Progenitor cell of endocrine pancreas (in vitro differentiated cells): ENCODE data around the gene MMP17. TPM values are rescaled to one million over a fixed set of nuclear protein-coding genes. Genes with fewer than 3 reads are reported as not detected.
"Not testable (repeated sequence)": the region's sequence is repeated elsewhere in the genome, so short reads cannot be mapped to it uniquely, and the experiment has no call there.

Experiments used
- DNase-seq: peaks from one replicate; pipeline ENCODE4 v3.0.0; 2021; ENCODE audit warnings: low spot score; ENCODE audit not compliant: unreplicated experiment
- H3K27ac Mint-ChIP-seq: 2 replicates; pipeline ENCODE4 v1.8.0; 2021; ENCODE audit warnings: mild to moderate bottlenecking, moderate library complexity, mixed read lengths
- H3K27me3 Mint-ChIP-seq: 2 replicates; pipeline ENCODE4 v1.8.0; 2021; ENCODE audit warnings: mixed read lengths
- H3K36me3 Mint-ChIP-seq: 2 replicates; pipeline ENCODE4 v1.8.0; 2022; ENCODE audit warnings: mixed read lengths; ENCODE audit not compliant: insufficient read depth
- H3K4me1 Mint-ChIP-seq: 2 replicates; pipeline ENCODE4 v1.8.0; 2021; ENCODE audit warnings: low read depth, mixed read lengths
- H3K4me3 Mint-ChIP-seq: 2 replicates; pipeline ENCODE4 v1.8.0; 2021; ENCODE audit warnings: low read depth, mild to moderate bottlenecking, moderate library complexity, mixed read lengths
- H3K9me3 Mint-ChIP-seq: 2 replicates; pipeline ENCODE4 v1.8.0; 2021; ENCODE audit warnings: low read depth, mixed read lengths
- CTCF ChIP-seq: fragments of 200-600 bp; sonication (generic); IDR thresholded peaks from one replicate; pipeline ENCODE4 v1.5.0; 2021; ENCODE audit warnings: antibody characterized with exemption, mild to moderate bottlenecking; ENCODE audit not compliant: unreplicated experiment
- total RNA-seq: library from RNA; stranded (reverse); gene quantifications from 2 replicates; pipeline ENCODE4 v1.2.1, GENCODE V29; 2021

MMP17 gene
- total RNA-seq, 1 donor from 2014 or later, result 0.48 TPM

DNA sequence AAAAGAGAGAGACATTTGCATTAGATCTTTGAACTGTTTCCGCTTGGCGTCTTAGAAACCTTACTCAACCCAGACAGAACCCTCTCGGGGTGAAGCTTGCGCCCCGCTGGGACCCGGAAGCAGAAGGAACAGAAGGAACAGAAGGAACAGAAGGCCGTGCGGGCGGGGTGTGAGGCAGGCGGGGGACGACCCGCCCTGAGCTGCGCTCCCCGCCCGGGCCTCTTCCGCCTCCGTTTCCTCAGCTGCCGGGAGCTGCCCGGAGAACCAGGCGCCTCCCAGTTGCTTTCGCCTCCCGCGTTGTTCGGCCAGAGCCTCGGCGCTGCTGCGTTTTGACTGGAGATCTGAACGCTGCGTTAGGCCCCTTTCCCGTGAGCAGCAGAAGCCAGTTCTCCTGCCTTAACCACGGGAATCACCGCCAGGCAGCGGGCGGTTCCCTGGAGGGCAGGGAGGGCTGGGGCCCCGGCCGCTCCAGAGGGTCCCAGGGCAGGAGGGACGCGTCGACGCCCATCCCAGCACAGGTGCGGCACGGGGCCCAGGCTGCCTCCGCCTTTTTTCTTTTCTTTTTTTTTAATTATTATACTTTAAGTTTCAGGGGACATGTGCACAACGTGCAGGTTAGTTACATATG lies 19.3 kb upstream of the MMP17 start:
- Mint-ChIP-seq H3K36me3 (no peaks in the 10 kb centered on the region), H3K4me1 (no peaks in the 10 kb centered on the region), H3K9me3 (peaks cover 9% of the 10 kb centered on the region), H3K27ac (no peak overlapping the region), H3K4me3 (no peak overlapping the region), H3K27me3 (no peaks in the 10 kb centered on the region)
- no peak for TF ChIP-seq CTCF
- DNase-seq, result no peak

DNA sequence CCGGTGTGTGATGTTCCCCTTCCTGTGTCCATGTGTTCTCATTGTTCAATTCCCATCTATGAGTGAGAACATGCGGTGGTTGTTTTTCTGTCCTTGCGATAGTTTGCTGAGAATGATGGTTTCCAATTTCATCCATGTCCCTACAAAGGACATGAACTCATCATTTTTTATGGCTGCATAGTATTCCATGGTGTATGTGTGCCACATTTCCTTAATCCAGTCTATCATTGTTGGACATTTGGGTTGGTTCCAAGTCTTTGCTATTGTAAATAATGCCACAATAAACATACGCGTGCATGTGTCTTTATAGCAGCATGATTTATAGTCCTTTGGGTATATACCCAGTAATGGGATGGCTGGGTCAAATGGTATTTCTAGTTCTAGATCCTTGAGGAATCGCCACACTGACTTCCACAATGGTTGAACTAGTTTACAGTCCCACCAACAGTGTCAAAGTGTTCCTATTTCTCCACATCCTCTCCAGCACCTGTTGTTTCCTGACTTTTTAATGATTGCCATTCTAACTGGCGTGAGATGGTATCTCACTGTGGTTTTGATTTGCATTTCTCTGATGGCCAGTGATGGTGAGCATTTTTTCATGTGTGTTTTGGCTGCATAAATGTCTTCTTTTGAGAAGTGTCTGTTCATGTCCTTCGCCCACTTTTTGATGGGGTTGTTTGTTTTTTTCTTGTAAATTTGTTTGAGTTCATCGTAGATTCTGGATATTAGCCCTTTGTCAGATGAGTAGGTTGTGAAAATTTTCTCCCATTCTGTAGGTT lies 18.5 kb upstream of the MMP17 start:
- H3K9me3 Mint-ChIP-seq, H3K4me3 Mint-ChIP-seq, DNase-seq, H3K27me3 Mint-ChIP-seq, H3K27ac Mint-ChIP-seq, H3K36me3 Mint-ChIP-seq, H3K4me1 Mint-ChIP-seq: not testable (repeated sequence)

DNA sequence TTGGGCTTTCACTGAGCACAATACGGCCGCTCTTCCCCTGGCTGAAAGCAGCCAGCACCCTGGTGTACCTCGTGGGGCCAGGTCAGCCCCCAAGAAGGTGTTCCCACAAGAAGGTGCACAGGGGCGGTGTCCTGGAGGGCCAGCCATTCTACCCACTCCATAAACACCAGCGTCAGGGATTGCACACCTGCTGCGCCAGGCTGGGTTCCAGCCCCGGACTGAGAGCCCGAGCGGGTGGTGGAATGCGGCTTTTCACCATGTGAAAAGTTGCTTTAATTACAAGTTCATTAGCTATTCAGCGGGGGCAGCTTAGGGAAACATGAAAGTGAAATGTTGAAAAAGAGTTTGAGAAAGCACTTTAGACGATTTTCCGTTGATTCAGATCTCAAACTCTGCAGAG lies 17.5 kb upstream of the MMP17 start:
- H3K36me3 Mint-ChIP-seq, result no peaks in the 10 kb centered on the region
- DNase-seq, result no peak
- H3K4me1 Mint-ChIP-seq, result no peaks in the 10 kb centered on the region

DNA sequence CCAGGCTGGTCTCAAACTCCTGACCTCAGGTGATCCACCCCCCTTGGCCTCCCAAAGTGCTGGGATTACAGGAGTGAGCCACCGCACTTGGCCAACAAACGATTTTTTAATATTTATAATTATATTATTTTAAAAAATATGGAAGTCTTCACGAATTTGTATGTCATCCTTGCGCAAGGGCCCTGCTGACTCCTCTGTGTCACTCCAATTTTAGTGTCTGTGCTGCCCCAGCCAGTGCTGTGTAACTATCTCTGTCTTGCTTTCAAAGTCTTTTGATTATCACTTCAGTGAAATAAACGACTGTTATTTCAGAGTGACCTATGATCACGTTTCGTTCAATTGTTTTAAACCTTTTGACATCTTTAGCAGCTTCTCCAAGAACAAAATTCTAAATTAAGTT lies 13.1 kb upstream of the MMP17 start:
- Mint-ChIP-seq H3K4me1 (no peaks in the 10 kb centered on the region), H3K4me3 (no peak overlapping the region), H3K27ac (no peak overlapping the region), H3K36me3 (no peaks in the 10 kb centered on the region), H3K9me3 (peaks cover 9% of the 10 kb centered on the region), H3K27me3 (peaks cover 5% of the 10 kb centered on the region)
- no peak for TF ChIP-seq CTCF
- DNase-seq, result no peak

More for the DNA sequence above, 17.5 kb upstream of the MMP17 start:
- TF ChIP-seq CTCF, result no peak
- Mint-ChIP-seq H3K9me3 (peaks cover 9% of the 10 kb centered on the region), H3K27ac (no peak overlapping the region), H3K4me3 (no peak overlapping the region), H3K27me3 (no peaks in the 10 kb centered on the region)

DNA sequence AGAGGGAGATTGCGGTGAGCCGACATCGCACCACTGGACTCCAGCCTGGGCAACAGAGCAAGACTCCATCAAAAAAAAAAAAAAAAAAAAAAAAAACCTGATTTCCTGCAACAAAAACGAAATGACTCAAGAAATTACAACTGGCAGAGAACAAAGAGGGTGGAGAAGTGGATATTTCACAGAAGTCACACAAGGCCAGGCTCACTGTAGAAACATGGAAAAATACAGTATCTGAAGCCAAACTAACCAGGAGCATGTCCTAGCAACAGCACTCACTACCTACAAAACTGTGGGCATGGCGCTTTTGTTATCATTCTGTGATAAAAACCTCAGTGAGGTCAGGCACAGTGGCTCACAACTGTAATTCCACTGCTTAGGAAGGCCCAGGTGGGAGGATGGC lies 11.7 kb upstream of the MMP17 start:
- Mint-ChIP-seq H3K36me3 (no peaks in the 10 kb centered on the region), H3K9me3 (peaks cover 9% of the 10 kb centered on the region), H3K4me3 (no peak overlapping the region), H3K27ac (no peak overlapping the region), H3K4me1 (no peaks in the 10 kb centered on the region), H3K27me3 (peaks cover 8% of the 10 kb centered on the region)
- no peak for TF ChIP-seq CTCF
- no peak for DNase-seq

DNA sequence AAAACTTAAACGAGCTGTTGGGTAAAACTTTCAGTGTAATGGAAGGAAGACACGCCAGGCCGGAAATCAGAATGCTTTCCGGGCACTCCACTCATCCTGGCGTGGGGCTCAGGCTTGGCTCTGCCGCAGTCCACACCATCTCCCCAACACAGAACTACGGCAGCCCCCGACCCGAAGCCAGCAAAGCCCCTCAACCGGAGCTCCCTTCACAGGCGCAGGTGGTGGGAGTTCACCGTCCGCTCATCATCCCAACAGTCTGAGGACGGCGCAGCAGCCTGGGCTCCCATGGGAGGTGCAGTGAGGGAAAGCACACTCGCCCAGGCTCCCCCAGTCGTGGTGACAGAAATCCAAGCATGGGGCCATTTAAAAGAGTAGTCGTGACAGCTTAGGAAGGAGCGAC lies 11.0 kb upstream of the MMP17 start:
- no peak for DNase-seq
- H3K27ac Mint-ChIP-seq, result no peak overlapping the region
- H3K4me1 Mint-ChIP-seq, result no peaks in the 10 kb centered on the region
- H3K9me3 Mint-ChIP-seq, result peaks cover 6% of the 10 kb centered on the region
- no peaks in the 10 kb centered on the region for H3K36me3 Mint-ChIP-seq
- no peak overlapping the region for H3K4me3 Mint-ChIP-seq
- peaks cover 8% of the 10 kb centered on the region for H3K27me3 Mint-ChIP-seq
- no peak for TF ChIP-seq CTCF
